Left ventricle myocardium inferior (tissue), 1 donor: ENCODE results near the gene WDFY4. TPM values are rescaled to one million over a fixed set of nuclear protein-coding genes. Genes with fewer than 3 reads are reported as not detected.

Experiments used
- DNase-seq: peaks from one replicate; pipeline ENCODE4 v3.0.0-alpha.2; 2020
- H3K27ac ChIP-seq: fragments of 200-600 bp; replicated peaks from 2 replicates; pipeline ENCODE4 v1.8.0; 2021
- H3K27me3 ChIP-seq: fragments of 200-600 bp; 2 replicates; pipeline ENCODE4 v1.8.0; 2021; ENCODE audit warnings: low read depth
- H3K36me3 ChIP-seq: fragments of 200-600 bp; 2 replicates; pipeline ENCODE4 v1.8.0; 2021
- H3K4me1 ChIP-seq: fragments of 200-600 bp; 2 replicates; pipeline ENCODE4 v1.8.0; 2021
- H3K4me3 ChIP-seq: fragments of 200-600 bp; 2 replicates; pipeline ENCODE4 v1.8.0; 2021; ENCODE audit warnings: mild to moderate bottlenecking, moderate library complexity
- H3K9me3 ChIP-seq: fragments of 200-600 bp; replicated peaks from 2 replicates; pipeline ENCODE4 v1.8.0; 2021
- CTCF ChIP-seq: fragments of 200-600 bp; IDR thresholded peaks from 2 replicates; pipeline ENCODE4 v1.8.0; 2021; ENCODE audit warnings: antibody characterized with exemption, mild to moderate bottlenecking, borderline replicate concordance
- intact Hi-C: fragments of 100-400 bp; cut with micrococcal nuclease; formaldehyde crosslinking; loops from one replicate; pipeline ENCODE4 v1.11.0; 2022
- total RNA-seq: library from RNA; stranded (reverse); fragmentation: NEBNext Ultra II Directional; extraction: Animal tissue kit (Norgen Biotek cat#: 25700); gene quantifications from one replicate; pipeline ENCODE4 v1.2.1, GENCODE V29; 2021
- donor health status: DM: no; HTN: yes; CAD: no; lungs with severe emphysema.

The WDFY4 gene
- total RNA-seq, 1 donor from 2014 or later, result 1.5 TPM

GRCh38 chr10:48792121-48792520 is 107.4 kb downstream of the WDFY4 start:
- no peak overlapping the region for H3K4me3 ChIP-seq
- no peaks in the 10 kb centered on the region for H3K36me3 ChIP-seq
- no peaks in the 10 kb centered on the region for H3K27me3 ChIP-seq
- intact Hi-C loops, result no loop called here
- no peaks in the 10 kb centered on the region for H3K9me3 ChIP-seq
- H3K4me1 ChIP-seq, result peaks cover 21% of the 10 kb centered on the region
- H3K27ac ChIP-seq, result no peak overlapping the region
- DNase-seq, result no peak
- TF ChIP-seq CTCF, result no peak

- H3K4me3 ChIP-seq, result no peak overlapping the region
- TF ChIP-seq CTCF, result no peak
- H3K4me1 ChIP-seq, result peaks cover 21% of the 10 kb centered on the region
- DNase-seq, result no peak
- no peaks in the 10 kb centered on the region for H3K9me3 ChIP-seq
- H3K27me3 ChIP-seq, result no peaks in the 10 kb centered on the region
- peak overlapping the region; percentile 16 for H3K27ac ChIP-seq
- intact Hi-C loops, result no loop called here
- H3K36me3 ChIP-seq, result no peaks in the 10 kb centered on the region
These were observed 108.0 kb downstream of the WDFY4 start for GRCh38 chr10:48792687-48793096.

GRCh38 chr10:48794074-48794473 is 109.4 kb downstream of the WDFY4 start:
- H3K36me3 ChIP-seq, result no peaks in the 10 kb centered on the region
- TF ChIP-seq CTCF, result no peak
- H3K27me3 ChIP-seq, result no peaks in the 10 kb centered on the region
- intact Hi-C loops, result no loop called here
- H3K4me1 ChIP-seq, result peaks cover 21% of the 10 kb centered on the region
- H3K4me3 ChIP-seq, result no peak overlapping the region
- no peak for DNase-seq
- H3K9me3 ChIP-seq, result no peaks in the 10 kb centered on the region
- no peak overlapping the region for H3K27ac ChIP-seq

- Histone ChIP-seq H3K4me3 (no peak overlapping the region), H3K36me3 (no peaks in the 10 kb centered on the region), H3K27me3 (no peaks in the 10 kb centered on the region), H3K27ac (no peak overlapping the region), H3K4me1 (peaks cover 35% of the 10 kb centered on the region), H3K9me3 (no peaks in the 10 kb centered on the region)
- DNase-seq, result no peak
- no peak for TF ChIP-seq CTCF
- intact Hi-C loops, result no loop called here
These were observed 112.1 kb downstream of the WDFY4 start for GRCh38 chr10:48796713-48797245.

- intact Hi-C loops, result no loop called here
- no peak overlapping the region for H3K27ac ChIP-seq
- peaks cover 31% of the 10 kb centered on the region for H3K4me1 ChIP-seq
- no peak overlapping the region for H3K4me3 ChIP-seq
- TF ChIP-seq CTCF, result no peak
- H3K9me3 ChIP-seq, result no peaks in the 10 kb centered on the region
- DNase-seq, result no peak
- no peaks in the 10 kb centered on the region for H3K27me3 ChIP-seq
- no peaks in the 10 kb centered on the region for H3K36me3 ChIP-seq
These were observed 113.2 kb downstream of the WDFY4 start for GRCh38 chr10:48797830-48798229.
